Muscle of arm (tissue), 12 donors: ENCODE measurements around the gene MST1. TPM values are rescaled to one million over a fixed set of nuclear protein-coding genes. Genes with fewer than 3 reads are reported as not detected.

Experiments
- DNase-seq: peaks from one replicate; pipeline ENCODE4 v3.0.0-alpha.2; 2013
- polyA plus RNA-seq, 12 donors: library from polyadenylated mRNA; unstranded; fragments of 120-200 nt; gene quantifications; one replicate each; pipeline ENCODE4 v1.2.1, GENCODE V29; 2013; ENCODE audit not compliant: insufficient read length in 12 of 12

MST1 gene
- polyA plus RNA-seq, 12 donors: 3.8 to 63.5 (median 10.4) TPM; not detected in 1

- DNase-seq: no peak
Measured at GRCh38 chr3:49636883-49637609, 52.2 kb downstream of the MST1 start.

- DNase-seq: no peak
Measured at GRCh38 chr3:49634736-49635135, 54.5 kb downstream of the MST1 start.

Other genes with a start within 250 kb of the MST1 start
- gene DAG1, start 219.2 kb downstream of the MST1 start, polyA plus RNA-seq: 100 to 1,000 TPM in 11 of 12 donors, not detected in 1; 108 to 281 (median 232) TPM
- gene BSN, start 135.0 kb downstream of the MST1 start, polyA plus RNA-seq: 1 to 10 TPM in 6 of 12 donors, under 1 TPM in 5, not detected in 1; 0.43 to 1.5 (median 1.2) TPM
- gene APEH, start 15.1 kb downstream of the MST1 start, polyA plus RNA-seq: 10 to 100 TPM in 11 of 12 donors, not detected in 1; 46.6 to 86.0 (median 62.3) TPM
- gene RNF123, start 83 bp upstream of the MST1 start, polyA plus RNA-seq: 100 to 1,000 TPM in 1 of 12 donors, 10 to 100 TPM in 10, not detected in 1; 30.9 to 103 (median 40.4) TPM
- 1 to 10 TPM in 11 of 12 donors, not detected in 1; 1.2 to 6.1 (median 2.3) TPM for gene AMIGO3, start 30.2 kb upstream of the MST1 start, polyA plus RNA-seq
- 10 to 100 TPM in 7 of 12 donors, 1 to 10 TPM in 4, not detected in 1; 7.9 to 11.8 (median 10.4) TPM for gene GMPPB, start 34.5 kb upstream of the MST1 start, polyA plus RNA-seq
- gene IP6K1, start 97.1 kb upstream of the MST1 start, polyA plus RNA-seq: 10 to 100 TPM in 11 of 12 donors, not detected in 1; 17.8 to 37.0 (median 25.4) TPM
- gene CDHR4, start 110.4 kb upstream of the MST1 start, polyA plus RNA-seq: under 1 TPM in 3 of 12 donors, not detected in 9; 0.10 to 0.32 (median 0.16) TPM
- 10 to 100 TPM in 5 of 12 donors, 1 to 10 TPM in 6, not detected in 1; 4.5 to 19.0 (median 8.8) TPM for gene INKA1, start 113.8 kb upstream of the MST1 start, polyA plus RNA-seq
- gene UBA7, start 124.5 kb upstream of the MST1 start, polyA plus RNA-seq: 10 to 100 TPM in 11 of 12 donors, not detected in 1; 15.0 to 33.7 (median 19.2) TPM
- 1 to 10 TPM in 10 of 12 donors, not detected in 2; 3.2 to 9.0 (median 5.0) TPM for gene TRAIP, start 167.1 kb upstream of the MST1 start, polyA plus RNA-seq
- gene CAMKV, start 180.4 kb upstream of the MST1 start, polyA plus RNA-seq: under 1 TPM in 10 of 12 donors, not detected in 2; 0.13 to 0.77 (median 0.37) TPM
- gene MST1R, start 214.4 kb upstream of the MST1 start, polyA plus RNA-seq: 10 to 100 TPM in 1 of 12 donors, 1 to 10 TPM in 9, under 1 TPM in 1, not detected in 1; 0.98 to 12.4 (median 2.3) TPM
- gene MON1A, start 240.3 kb upstream of the MST1 start, polyA plus RNA-seq: 10 to 100 TPM in 1 of 12 donors, 1 to 10 TPM in 9, not detected in 2; 4.7 to 10.3 (median 5.7) TPM